Choroid plexus epithelial cell (primary cell): ENCODE data around the gene LDB3.
"Not testable (repeated sequence)": the region's sequence is repeated elsewhere in the genome, so short reads cannot be mapped to it uniquely, and the experiment has no call there.

Experiments used
- DNase-seq: peaks from one replicate; pipeline ENCODE4 v3.0.0-alpha.2; 2010; ENCODE audit warnings: low read depth
- H3K4me3 ChIP-seq: 2 replicates; pipeline ENCODE4 v1.5.1; 2011; ENCODE audit warnings: low read depth, mild to moderate bottlenecking, control low read depth, low read length, moderate library complexity
- CTCF ChIP-seq: conservative IDR thresholded peaks from 2 replicates; pipeline ENCODE4 v1.5.1; 2011; ENCODE audit warnings: low read depth, mild to moderate bottlenecking, control low read depth, inconsistent platforms, low read length, moderate library complexity

The LDB3 gene

GRCh38 chr10:86729677-86730076 is 61.4 kb downstream of the LDB3 start:
- no peak for DNase-seq
- H3K4me3 ChIP-seq: no peak overlapping the region
- no peak for TF ChIP-seq CTCF

DNA sequence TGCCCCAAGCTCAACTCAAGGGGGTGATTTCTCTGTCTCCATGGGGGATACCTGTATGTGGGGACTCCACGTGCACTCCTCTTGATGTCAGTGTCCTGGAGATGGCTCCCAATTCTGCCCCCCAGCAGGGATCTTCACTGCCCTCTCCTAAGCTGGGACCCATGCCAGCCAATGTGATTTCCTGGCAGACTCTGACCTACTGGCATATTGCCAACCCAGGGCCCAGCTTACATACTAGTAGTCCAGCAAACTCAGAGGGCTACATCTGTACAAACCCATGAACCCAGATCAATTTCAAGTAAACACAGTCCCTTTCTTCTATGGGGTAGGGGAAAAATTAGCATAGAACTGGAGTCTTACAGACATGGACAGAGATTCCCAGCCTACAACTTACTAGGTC is 61.9 kb downstream of the LDB3 start:
- no peak overlapping the region for H3K4me3 ChIP-seq
- no peak for TF ChIP-seq CTCF
- DNase-seq: peak; percentile 54

DNA sequence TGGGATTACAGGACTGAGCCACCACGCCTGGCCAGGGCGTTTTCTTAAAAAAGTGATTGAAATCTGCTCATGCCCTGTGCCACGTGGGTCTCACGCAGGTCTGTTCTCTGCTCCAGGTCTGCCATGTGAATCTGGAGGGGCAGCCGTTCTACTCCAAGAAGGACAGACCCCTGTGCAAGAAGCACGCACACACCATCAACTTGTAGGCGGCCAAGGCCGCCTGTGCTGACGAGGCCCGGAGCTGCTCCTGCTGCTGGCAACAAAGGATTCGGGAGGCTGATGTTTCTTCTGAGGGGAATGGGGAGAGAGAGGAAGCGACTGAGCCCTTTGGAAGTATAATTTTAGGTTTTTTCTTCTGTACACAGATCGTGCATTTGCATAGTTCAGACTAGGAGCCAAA is 64.5 kb downstream of the LDB3 start:
- no peak for TF ChIP-seq CTCF
- DNase-seq: no peak
- H3K4me3 ChIP-seq: no peak overlapping the region

DNA sequence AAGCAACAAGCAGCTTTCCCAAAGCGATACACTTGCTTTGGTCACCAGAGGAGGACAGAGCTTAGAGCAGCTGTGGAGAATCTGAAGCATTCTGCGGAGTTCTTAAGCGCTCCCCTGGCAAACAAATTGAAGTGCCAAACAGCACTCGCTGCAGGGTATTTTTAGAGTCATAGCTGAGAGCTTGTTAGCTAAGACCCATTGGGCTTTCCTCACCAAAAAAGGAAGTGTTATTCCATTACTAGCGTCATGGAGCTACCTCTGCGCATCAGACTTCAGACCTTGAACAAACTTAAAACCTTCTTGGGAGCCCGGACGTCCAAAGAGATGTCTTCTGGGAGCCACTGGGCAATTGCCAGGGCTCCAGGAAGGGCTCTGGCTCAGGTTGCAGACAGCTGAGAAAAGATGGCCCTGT is 65.0 kb downstream of the LDB3 start:
- H3K4me3 ChIP-seq: no peak overlapping the region
- no peak for TF ChIP-seq CTCF
- no peak for DNase-seq

DNA sequence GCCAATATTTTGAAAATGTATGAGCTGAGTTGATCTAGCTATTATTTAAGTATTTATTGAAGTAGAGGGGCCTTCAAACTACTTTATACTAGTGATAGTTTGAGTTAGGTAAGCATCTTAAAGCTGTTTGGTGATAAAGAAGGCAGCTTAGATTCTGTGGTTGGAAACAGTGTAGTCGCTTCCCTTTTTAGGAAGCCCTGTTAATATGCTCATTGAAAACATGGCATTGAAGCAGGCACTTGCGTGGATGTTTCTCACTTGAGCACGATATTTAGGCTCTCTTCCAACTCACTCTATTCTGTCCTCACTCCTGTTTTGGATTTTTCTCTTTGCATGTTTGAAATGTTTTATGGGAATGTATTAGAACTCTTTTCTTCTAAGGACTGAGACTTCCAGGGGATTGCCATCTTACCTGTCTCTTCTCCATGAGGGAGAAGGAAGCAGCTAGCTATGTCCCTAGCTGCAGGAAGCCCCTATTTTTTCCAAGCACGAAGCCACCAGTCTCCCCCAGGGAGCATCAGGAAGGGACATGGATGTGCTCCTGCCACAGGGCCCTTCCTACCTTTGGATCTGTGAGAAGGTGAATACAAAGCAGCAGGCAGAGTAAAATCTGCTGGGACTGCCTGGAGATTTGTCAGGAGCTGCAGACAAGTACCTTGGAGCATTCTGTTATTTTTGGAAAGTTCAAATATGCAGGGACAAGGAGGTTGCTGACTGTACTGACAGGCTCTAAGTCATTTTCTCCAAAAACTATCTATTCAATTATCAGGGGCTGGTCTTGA is 66.1 kb downstream of the LDB3 start:
- DNase-seq: no peak
- no peak for TF ChIP-seq CTCF
- H3K4me3 ChIP-seq: no peak overlapping the region

DNA sequence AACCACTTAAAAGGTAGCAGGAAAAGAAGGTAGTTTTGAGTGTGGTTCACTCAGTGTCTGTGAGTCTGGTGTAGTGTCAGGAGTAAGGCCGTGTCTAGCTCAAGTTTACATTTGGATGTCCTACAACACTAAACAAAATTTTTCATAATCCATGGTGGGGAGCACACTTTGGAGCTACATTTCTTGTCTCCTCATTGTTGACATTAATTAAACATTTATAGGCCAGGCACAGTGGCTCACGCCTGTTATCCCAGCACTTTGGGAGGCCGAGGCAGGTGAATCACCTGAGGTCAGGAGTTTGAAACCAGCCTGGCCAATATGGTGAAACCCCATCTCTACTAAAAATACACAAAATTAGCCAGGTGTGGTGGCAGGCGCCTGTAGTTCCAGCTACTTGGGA is 67.0 kb downstream of the LDB3 start:
- not testable (repeated sequence) for DNase-seq

DNA sequence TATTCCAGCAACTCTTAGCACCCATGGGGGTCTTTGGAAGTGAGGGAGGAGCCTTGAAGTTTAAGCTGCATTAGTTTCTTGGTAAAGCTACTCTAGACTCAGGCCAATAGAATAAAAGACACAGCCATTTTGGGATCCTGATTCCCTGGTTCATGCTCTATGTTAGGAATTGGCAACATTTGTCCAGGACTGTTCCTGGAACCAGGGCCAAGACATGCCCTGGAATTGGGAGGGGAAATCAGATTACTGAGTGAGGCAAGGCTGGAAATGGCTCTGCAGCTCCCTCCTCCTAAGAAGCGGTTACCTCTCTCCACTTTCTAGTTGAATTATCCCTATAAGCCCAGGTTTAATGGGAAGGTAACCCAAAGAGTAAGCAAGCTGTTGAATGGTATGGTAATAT is 73.9 kb downstream of the LDB3 start:
- no peak for TF ChIP-seq CTCF
- no peak for DNase-seq

More for the DNA sequence above, 67.0 kb downstream of the LDB3 start:
- not testable (repeated sequence) for H3K4me3 ChIP-seq

More for the DNA sequence above, 73.9 kb downstream of the LDB3 start:
- no peak overlapping the region for H3K4me3 ChIP-seq
